GM12878 (cell line): ENCODE data around the gene PATJ. TPM values are rescaled to one million over a fixed set of nuclear protein-coding genes. Genes with fewer than 3 reads are reported as not detected.

Source experiments
- ATAC-seq: fragments of 200-7000 bp; cut with Tn5 transposase; 3 replicates; pipeline ENCODE4 v1.9.1; 2020; ENCODE audit warnings: mild to moderate bottlenecking, moderate library complexity
- BruUV-seq: library from RNA; stranded (reverse); fragments of 400-500 nt; replicated peaks from 2 replicates; lab custom pipeline; 2021; lab: Mats Ljungman, UMichigan
- CTCF ChIA-PET: fragments of 300-600 bp; sonication (Branson Sonifier 250); formaldehyde crosslinking; extraction: SDS; loops from one replicate; lab custom pipeline; 2021; ENCODE audit warnings: inconsistent platforms; lab: Yijun Ruan, JAX
- POLR2A ChIA-PET: fragments of 350-600 bp; formaldehyde crosslinking; extraction: SDS; loops from one replicate; lab custom pipeline; 2021; ENCODE audit warnings: inconsistent platforms; lab: Charles Lee
- RAD21 ChIA-PET: fragments of 300-600 bp; sonication (Branson Sonifier 250); formaldehyde crosslinking; loops from one replicate; lab custom pipeline; 2023; ENCODE audit warnings: antibody characterized with exemption; ENCODE audit not compliant: unreplicated experiment; lab: Charles Lee
- SMC1A ChIA-PET: fragments of 300-600 bp; sonication (Branson Sonifier 250); formaldehyde crosslinking; loops from one replicate; lab custom pipeline; 2023; ENCODE audit not compliant: unreplicated experiment, uncharacterized antibody; lab: Charles Lee
- DNase-seq: peaks from one replicate; pipeline ENCODE4 v3.0.0-alpha.2; 2011; ENCODE audit warnings: low read depth, low spot score
- FAIRE-seq: peaks from 3 replicates; lab custom pipeline; 2011; peaks lifted over from hg19 to GRCh38; lab: Jason Lieb, UNC
- H2AFZ ChIP-seq: 2 replicates; pipeline ENCODE4 v1.6.0; 2011; ENCODE audit warnings: low read depth, low read length, control low read depth; ENCODE audit not compliant: control insufficient read depth
- H3K27ac ChIP-seq: 2 replicates; pipeline ENCODE4 v1.5.1; 2011; ENCODE audit warnings: control low read depth; ENCODE audit not compliant: control insufficient read depth, insufficient read depth
- H3K27me3 ChIP-seq, 2 experiments: replicated peaks in 1 of 2; 2 replicates each; pipeline versions ENCODE4 v1.6.0 to v1.6.1; 2011; ENCODE audit warnings: low read length in 1 of 2; ENCODE audit not compliant: control insufficient read depth in 2 of 2, insufficient read depth in 2 of 2
- H3K36me3 ChIP-seq, 2 experiments: 2 replicates each; pipeline ENCODE4 v1.5.1; 2011; ENCODE audit warnings: low read length in 1 of 2; ENCODE audit not compliant: control insufficient read depth in 2 of 2, insufficient read depth in 2 of 2
- H3K4me1 ChIP-seq: 2 replicates; pipeline ENCODE4 v1.6.1; 2011; ENCODE audit warnings: mild to moderate bottlenecking, low read length, moderate library complexity, mixed read lengths; ENCODE audit not compliant: control insufficient read depth, insufficient read depth
- H3K4me2 ChIP-seq: 2 replicates; pipeline ENCODE4 v1.6.0; 2011; ENCODE audit warnings: control low read depth; ENCODE audit not compliant: control insufficient read depth, insufficient read depth
- H3K4me3 ChIP-seq: fragments of 200-600 bp; sonication (generic); 2 replicates; pipeline ENCODE4 v1.5.1; 2016
- H3K79me2 ChIP-seq: 2 replicates; pipeline ENCODE4 v1.6.0; 2011; ENCODE audit warnings: low read length; ENCODE audit not compliant: control insufficient read depth, insufficient read depth
- H3K9ac ChIP-seq: 2 replicates; pipeline ENCODE4 v1.8.0; 2011; ENCODE audit warnings: low read length, control low read depth, mixed read lengths; ENCODE audit not compliant: control insufficient read depth, insufficient read depth
- H3K9me3 ChIP-seq: replicated peaks from 3 replicates; pipeline ENCODE4 v1.5.1; 2011; ENCODE audit warnings: mild to moderate bottlenecking, low read length; ENCODE audit not compliant: control insufficient read depth, insufficient read depth
- H4K20me1 ChIP-seq: 2 replicates; pipeline ENCODE4 v1.6.0; 2011; ENCODE audit not compliant: control insufficient read depth, insufficient read depth
- FOXM1 ChIP-seq: IDR thresholded peaks from 2 replicates; pipeline ENCODE4 v1.6.1; 2012; ENCODE audit warnings: low read depth, mild to moderate bottlenecking, inconsistent platforms, low read length, moderate library complexity
- MTA2 ChIP-seq: fragments of 450-650 bp; IDR thresholded peaks from 2 replicates; pipeline ENCODE4 v1.6.1; 2016; ENCODE audit warnings: low read depth, mild to moderate bottlenecking, moderate library complexity
- NR2F1 ChIP-seq: fragments of 450-650 bp; conservative IDR thresholded peaks from 2 replicates; pipeline ENCODE4 v1.6.1; 2017; ENCODE audit warnings: mild to moderate bottlenecking
- TAF1 ChIP-seq: IDR thresholded peaks from 2 replicates; pipeline ENCODE4 v1.6.1; 2011; ENCODE audit warnings: mild to moderate bottlenecking, low read depth, low read length, borderline replicate concordance
- TCF12 ChIP-seq: IDR thresholded peaks from 2 replicates; pipeline ENCODE4 v1.6.1; 2011; ENCODE audit warnings: low read depth, mild to moderate bottlenecking, low read length
- ZSCAN29 ChIP-seq: fragments of 450-650 bp; IDR thresholded peaks from 2 replicates; pipeline ENCODE4 v1.6.1; 2017; ENCODE audit warnings: mild to moderate bottlenecking, moderate library complexity
- WGBS: methylation state at CpG from one replicate; pipeline ENCODE4 v1.1.6; 2016; ENCODE audit warnings: low lambda C conversion rate; ENCODE audit not compliant: insufficient replicate concordance, insufficient coverage; ENCODE audit errors: missing lambda C conversion rate; 5-methylcytosine and 5-hydroxymethylcytosine counted together
- in situ Hi-C: fragments of 300-500 bp; cut with MboI; formaldehyde crosslinking; loops from 9 replicates; pipeline ENCODE4 v1.14.3; 2018; ENCODE audit warnings: mixed read lengths
- intact Hi-C: fragments of 100-400 bp; cut with micrococcal nuclease; formaldehyde crosslinking; loops from one replicate; pipeline ENCODE4 v1.14.2; 2022; ENCODE audit not compliant: unreplicated experiment
- polyA plus RNA-seq, 11 experiments: library from polyadenylated mRNA; depleted of rRNA in 4 of 11; unstranded in 6 of 11; stranded (reverse) in 5 of 11; fragments of >200 nt; fragmentation: Nextera tagmentation in 4 of 11; fragmentation: Illumina TruSeq in 1 of 11; extraction: Ambion mirVana in 4 of 11; extraction: Trizol in 1 of 11; gene quantifications; 1 replicate in 1 of 11; 2 replicates in 10 of 11; pipeline versions ENCODE4 v1.2.1 to v1.2.3, GENCODE V29; 2011 to 2016; ENCODE audit warnings: inconsistent platforms in 2 of 11, missing spikeins in 2 of 11, low read depth in 1 of 11
- total RNA-seq, 4 experiments: library from RNA; depleted of rRNA in 3 of 4; stranded (reverse); fragments of >200 nt in 3 of 4; fragmentation: Illumina TruSeq in 1 of 4; extraction: Trizol in 1 of 4; gene quantifications; 2 replicates each; pipeline versions ENCODE4 v1.2.1 to v1.2.3, GENCODE V29; 2013 to 2021
- TF ChIP-seq, protein P1 (sequence below): fragments of 450-650 bp; IDR thresholded peaks from 2 replicates; pipeline ENCODE4 v1.6.1; 2017; ENCODE audit warnings: antibody characterized with exemption, mild to moderate bottlenecking, moderate library complexity
- TF ChIP-seq, protein P2 (sequence below): fragments of 450-650 bp; conservative IDR thresholded peaks from 2 replicates; pipeline ENCODE4 v1.6.1; 2017; ENCODE audit warnings: mild to moderate bottlenecking, moderate library complexity
- TF ChIP-seq, protein P3 (sequence below): fragments of 450-650 bp; IDR thresholded peaks from 2 replicates; pipeline ENCODE4 v1.6.1; 2016; ENCODE audit warnings: mild to moderate bottlenecking, moderate library complexity, borderline replicate concordance

PATJ gene
- total and polyA plus RNA-seq, 10 of the 15 experiments (the other 5 are each of a cell fraction or from before 2014, with no cell fraction given), result 2.8 to 13.9 (median 6.9) TPM

DNA sequence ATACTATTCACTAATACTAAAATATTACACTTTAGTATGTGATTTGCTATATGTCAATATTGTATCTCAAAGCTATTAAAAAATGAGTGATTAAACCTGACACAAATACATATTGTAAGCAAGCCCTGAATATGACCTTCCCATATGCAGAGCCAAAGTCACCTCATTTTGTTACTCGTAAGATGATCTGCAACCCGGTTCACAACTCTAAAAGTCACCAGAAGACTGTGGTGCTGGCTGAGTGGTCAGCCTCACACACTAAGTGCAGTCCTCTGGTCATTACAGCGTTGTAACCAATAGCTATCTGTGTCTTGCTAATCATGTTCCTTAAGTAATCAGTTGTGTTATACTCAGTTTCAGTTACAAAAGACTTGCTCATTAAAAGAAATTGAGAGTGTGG is 254.8 kb downstream of the PATJ start:
- 77% methylated on average over 3 of the region's 3 CpGs for WGBS
- no peaks in the 10 kb centered on the region for H3K36me3 ChIP-seq
- no peak overlapping the region for H3K27ac ChIP-seq
- no peaks in the 10 kb centered on the region for H4K20me1 ChIP-seq
- FAIRE-seq (no peak), ATAC-seq (peak; percentile 50; the same call in 2 of the 3 replicates), DNase-seq (no peak)
- ChIA-PET CTCF (interaction anchor here (2.1 kb wide), 1 partner anchor 86 kb away, joined by 5 read pairs; no protein-coding TSS in a partner anchor), SMC1A (interaction anchor here (1.3 to 2.1 kb wide), 2 partner anchors 10 to 11 kb away, joined by 4 read pairs; no protein-coding TSS in a partner anchor), RAD21 (no interaction called here), POLR2A (no interaction called here)
- H3K9ac ChIP-seq, result no peak overlapping the region
- no peaks in the 10 kb centered on the region for H3K27me3 ChIP-seq
- BruUV-seq, result no TSS peak
- no peak overlapping the region for H3K4me2 ChIP-seq
- no peak overlapping the region for H3K4me3 ChIP-seq
- no peaks in the 10 kb centered on the region for H3K79me2 ChIP-seq
- TF ChIP-seq NR2F1 (no peak), TCF12 (no peak), ZSCAN29 (no peak), MTA2 (peak; percentile 67)
- TF ChIP-seq, protein P1, sequence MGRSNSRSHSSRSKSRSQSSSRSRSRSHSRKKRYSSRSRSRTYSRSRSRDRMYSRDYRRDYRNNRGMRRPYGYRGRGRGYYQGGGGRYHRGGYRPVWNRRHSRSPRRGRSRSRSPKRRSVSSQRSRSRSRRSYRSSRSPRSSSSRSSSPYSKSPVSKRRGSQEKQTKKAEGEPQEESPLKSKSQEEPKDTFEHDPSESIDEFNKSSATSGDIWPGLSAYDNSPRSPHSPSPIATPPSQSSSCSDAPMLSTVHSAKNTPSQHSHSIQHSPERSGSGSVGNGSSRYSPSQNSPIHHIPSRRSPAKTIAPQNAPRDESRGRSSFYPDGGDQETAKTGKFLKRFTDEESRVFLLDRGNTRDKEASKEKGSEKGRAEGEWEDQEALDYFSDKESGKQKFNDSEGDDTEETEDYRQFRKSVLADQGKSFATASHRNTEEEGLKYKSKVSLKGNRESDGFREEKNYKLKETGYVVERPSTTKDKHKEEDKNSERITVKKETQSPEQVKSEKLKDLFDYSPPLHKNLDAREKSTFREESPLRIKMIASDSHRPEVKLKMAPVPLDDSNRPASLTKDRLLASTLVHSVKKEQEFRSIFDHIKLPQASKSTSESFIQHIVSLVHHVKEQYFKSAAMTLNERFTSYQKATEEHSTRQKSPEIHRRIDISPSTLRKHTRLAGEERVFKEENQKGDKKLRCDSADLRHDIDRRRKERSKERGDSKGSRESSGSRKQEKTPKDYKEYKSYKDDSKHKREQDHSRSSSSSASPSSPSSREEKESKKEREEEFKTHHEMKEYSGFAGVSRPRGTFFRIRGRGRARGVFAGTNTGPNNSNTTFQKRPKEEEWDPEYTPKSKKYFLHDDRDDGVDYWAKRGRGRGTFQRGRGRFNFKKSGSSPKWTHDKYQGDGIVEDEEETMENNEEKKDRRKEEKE, result no peak
- no peaks in the 10 kb centered on the region for H3K9me3 ChIP-seq
- intact Hi-C loops, result loop anchor here (10.0 kb wide), 1 partner anchor 62 kb away; no protein-coding TSS in a partner anchor
- no peak overlapping the region for H2AFZ ChIP-seq
- in situ Hi-C loops, result no loop called here
- no peaks in the 10 kb centered on the region for H3K4me1 ChIP-seq

DNA sequence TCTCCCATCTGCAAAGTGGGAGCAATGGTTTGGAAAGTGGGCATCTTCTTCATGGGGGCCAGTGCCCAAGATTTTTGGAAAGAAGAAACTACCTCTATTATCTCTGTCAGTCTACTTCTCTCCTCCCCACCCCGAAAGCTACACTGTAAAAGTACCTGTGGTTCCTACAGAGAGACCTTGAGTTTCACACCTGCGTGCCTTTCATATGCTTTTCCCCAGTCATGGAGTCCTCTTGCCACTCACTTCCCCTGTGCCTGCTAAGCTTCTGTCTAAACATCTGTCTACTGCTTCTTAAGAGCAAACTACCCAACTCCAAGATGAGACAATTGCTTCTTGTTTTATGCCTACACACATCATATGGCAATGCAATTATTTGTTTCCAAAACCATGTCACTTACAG is 261.5 kb downstream of the PATJ start:
- no TSS peak for BruUV-seq
- ChIA-PET CTCF (no interaction called here), POLR2A (no interaction called here), SMC1A (no interaction called here), RAD21 (no interaction called here)
- Histone ChIP-seq H3K4me2 (no peak overlapping the region), H2AFZ (no peak overlapping the region), H3K9ac (no peak overlapping the region), H3K9me3 (no peaks in the 10 kb centered on the region), H4K20me1 (no peaks in the 10 kb centered on the region), H3K36me3 (no peaks in the 10 kb centered on the region), H3K79me2 (no peaks in the 10 kb centered on the region), H3K27ac (no peak overlapping the region), H3K4me3 (no peak overlapping the region), H3K27me3 (no peaks in the 10 kb centered on the region), H3K4me1 (no peaks in the 10 kb centered on the region)
- no peak for DNase-seq
- intact Hi-C loops (no loop called here), in situ Hi-C loops (no loop called here)
- FAIRE-seq, result no peak
- no peak for ATAC-seq
- 78% methylated on average over 2 of the region's 2 CpGs for WGBS
- TF ChIP-seq TAF1, result no peak
- TF ChIP-seq, protein P2, sequence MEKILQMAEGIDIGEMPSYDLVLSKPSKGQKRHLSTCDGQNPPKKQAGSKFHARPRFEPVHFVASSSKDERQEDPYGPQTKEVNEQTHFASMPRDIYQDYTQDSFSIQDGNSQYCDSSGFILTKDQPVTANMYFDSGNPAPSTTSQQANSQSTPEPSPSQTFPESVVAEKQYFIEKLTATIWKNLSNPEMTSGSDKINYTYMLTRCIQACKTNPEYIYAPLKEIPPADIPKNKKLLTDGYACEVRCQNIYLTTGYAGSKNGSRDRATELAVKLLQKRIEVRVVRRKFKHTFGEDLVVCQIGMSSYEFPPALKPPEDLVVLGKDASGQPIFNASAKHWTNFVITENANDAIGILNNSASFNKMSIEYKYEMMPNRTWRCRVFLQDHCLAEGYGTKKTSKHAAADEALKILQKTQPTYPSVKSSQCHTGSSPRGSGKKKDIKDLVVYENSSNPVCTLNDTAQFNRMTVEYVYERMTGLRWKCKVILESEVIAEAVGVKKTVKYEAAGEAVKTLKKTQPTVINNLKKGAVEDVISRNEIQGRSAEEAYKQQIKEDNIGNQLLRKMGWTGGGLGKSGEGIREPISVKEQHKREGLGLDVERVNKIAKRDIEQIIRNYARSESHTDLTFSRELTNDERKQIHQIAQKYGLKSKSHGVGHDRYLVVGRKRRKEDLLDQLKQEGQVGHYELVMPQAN, result no peak
- TF ChIP-seq, protein P3, sequence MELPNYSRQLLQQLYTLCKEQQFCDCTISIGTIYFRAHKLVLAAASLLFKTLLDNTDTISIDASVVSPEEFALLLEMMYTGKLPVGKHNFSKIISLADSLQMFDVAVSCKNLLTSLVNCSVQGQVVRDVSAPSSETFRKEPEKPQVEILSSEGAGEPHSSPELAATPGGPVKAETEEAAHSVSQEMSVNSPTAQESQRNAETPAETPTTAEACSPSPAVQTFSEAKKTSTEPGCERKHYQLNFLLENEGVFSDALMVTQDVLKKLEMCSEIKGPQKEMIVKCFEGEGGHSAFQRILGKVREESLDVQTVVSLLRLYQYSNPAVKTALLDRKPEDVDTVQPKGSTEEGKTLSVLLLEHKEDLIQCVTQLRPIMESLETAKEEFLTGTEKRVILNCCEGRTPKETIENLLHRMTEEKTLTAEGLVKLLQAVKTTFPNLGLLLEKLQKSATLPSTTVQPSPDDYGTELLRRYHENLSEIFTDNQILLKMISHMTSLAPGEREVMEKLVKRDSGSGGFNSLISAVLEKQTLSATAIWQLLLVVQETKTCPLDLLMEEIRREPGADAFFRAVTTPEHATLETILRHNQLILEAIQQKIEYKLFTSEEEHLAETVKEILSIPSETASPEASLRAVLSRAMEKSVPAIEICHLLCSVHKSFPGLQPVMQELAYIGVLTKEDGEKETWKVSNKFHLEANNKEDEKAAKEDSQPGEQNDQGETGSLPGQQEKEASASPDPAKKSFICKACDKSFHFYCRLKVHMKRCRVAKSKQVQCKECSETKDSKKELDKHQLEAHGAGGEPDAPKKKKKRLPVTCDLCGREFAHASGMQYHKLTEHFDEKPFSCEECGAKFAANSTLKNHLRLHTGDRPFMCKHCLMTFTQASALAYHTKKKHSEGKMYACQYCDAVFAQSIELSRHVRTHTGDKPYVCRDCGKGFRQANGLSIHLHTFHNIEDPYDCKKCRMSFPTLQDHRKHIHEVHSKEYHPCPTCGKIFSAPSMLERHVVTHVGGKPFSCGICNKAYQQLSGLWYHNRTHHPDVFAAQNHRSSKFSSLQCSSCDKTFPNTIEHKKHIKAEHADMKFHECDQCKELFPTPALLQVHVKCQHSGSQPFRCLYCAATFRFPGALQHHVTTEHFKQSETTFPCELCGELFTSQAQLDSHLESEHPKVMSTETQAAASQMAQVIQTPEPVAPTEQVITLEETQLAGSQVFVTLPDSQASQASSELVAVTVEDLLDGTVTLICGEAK, result no peak
- TF ChIP-seq FOXM1, result no peak
